Liver (tissue), 3 donors: ENCODE results near the gene MAVS.

ENCODE experiments used
- EGR1 ChIP-seq, 2 donors: IDR thresholded peaks; 2 replicates each; pipeline ENCODE4 v1.6.1; 2016 to 2018; ENCODE audit warnings: antibody characterized with exemption in 2 of 2, low read depth in 2 of 2
- FOXA2 ChIP-seq: IDR thresholded peaks from 2 replicates; pipeline ENCODE4 v1.6.1; 2016; ENCODE audit warnings: antibody characterized with exemption
- GABPA ChIP-seq, 2 donors: IDR thresholded peaks in 1 of 2; conservative IDR thresholded peaks in 1 of 2; 2 replicates each; pipeline ENCODE4 v1.6.1; 2016; ENCODE audit warnings: antibody characterized with exemption in 2 of 2, mild to moderate bottlenecking in 1 of 2, moderate library complexity in 1 of 2
- JUND ChIP-seq, 2 donors: IDR thresholded peaks; 2 replicates each; pipeline ENCODE4 v1.6.1; 2016; ENCODE audit warnings: antibody characterized with exemption in 2 of 2
- NR2F2 ChIP-seq: IDR thresholded peaks from 2 replicates; pipeline ENCODE4 v1.6.1; 2016; ENCODE audit warnings: antibody characterized with exemption
- RAD21 ChIP-seq, 2 donors: IDR thresholded peaks; 2 replicates each; pipeline ENCODE4 v1.6.1; 2016; ENCODE audit warnings: antibody characterized with exemption in 2 of 2, mild to moderate bottlenecking in 2 of 2
- RXRA ChIP-seq, 2 donors: IDR thresholded peaks; 2 replicates each; pipeline ENCODE4 v1.6.1; 2017 to 2018; ENCODE audit warnings: antibody characterized with exemption in 2 of 2, mild to moderate bottlenecking in 1 of 2
- TAF1 ChIP-seq: conservative IDR thresholded peaks from 2 replicates; pipeline ENCODE4 v1.6.1; 2016; ENCODE audit warnings: antibody characterized with exemption, mild to moderate bottlenecking
- TF ChIP-seq, protein P1 (sequence below): IDR thresholded peaks from 2 replicates; pipeline ENCODE4 v1.6.1; 2016; ENCODE audit warnings: antibody characterized with exemption, mild to moderate bottlenecking
- TF ChIP-seq, protein P2 (sequence below): fragments of 150-350 bp; IDR thresholded peaks from 2 replicates; pipeline ENCODE4 v1.5.1; 2017; ENCODE audit warnings: improper control_type of control experiment, low read depth, low read length; ENCODE audit not compliant: missing input control
- TF ChIP-seq, protein P3 (sequence below): IDR thresholded peaks from 2 replicates; pipeline ENCODE4 v1.6.1; 2016; ENCODE audit warnings: antibody characterized with exemption
- donor health status: healthy.
- donor health status: healthy.

DNA sequence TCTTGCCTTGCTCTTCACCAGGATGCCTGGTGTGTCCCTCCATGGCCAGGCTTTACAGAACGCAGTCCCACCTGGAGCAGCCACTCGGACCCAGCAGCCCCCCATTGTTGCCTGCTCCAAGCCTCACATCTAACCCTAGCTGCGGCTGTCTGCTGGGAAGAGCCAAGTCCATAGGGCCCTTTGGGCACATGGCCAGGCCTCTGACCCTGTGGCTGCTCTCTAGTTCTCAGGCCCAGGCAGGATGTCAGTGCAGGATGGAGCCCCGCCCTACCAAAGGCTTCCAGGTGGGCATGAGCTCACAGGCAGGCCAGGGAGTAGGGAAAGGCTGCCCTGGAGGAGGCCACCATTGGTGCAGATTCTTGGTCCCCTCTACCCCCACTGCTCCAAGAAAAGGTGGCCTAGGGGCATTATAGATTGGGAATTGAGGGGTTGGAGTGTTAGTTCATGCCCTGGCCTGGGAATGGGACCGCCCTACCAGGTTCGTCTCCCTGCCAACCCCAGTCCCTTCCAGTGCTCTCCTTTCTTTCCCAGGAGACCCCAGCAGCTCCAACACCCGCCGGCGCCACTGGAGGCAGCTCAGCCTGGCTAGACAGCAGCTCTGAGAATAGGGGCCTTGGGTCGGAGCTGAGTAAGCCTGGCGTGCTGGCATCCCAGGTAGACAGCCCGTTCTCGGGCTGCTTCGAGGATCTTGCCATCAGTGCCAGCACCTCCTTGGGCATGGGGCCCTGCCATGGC, 18.7 kb downstream of the MAVS start:
- TF ChIP-seq, protein P1, sequence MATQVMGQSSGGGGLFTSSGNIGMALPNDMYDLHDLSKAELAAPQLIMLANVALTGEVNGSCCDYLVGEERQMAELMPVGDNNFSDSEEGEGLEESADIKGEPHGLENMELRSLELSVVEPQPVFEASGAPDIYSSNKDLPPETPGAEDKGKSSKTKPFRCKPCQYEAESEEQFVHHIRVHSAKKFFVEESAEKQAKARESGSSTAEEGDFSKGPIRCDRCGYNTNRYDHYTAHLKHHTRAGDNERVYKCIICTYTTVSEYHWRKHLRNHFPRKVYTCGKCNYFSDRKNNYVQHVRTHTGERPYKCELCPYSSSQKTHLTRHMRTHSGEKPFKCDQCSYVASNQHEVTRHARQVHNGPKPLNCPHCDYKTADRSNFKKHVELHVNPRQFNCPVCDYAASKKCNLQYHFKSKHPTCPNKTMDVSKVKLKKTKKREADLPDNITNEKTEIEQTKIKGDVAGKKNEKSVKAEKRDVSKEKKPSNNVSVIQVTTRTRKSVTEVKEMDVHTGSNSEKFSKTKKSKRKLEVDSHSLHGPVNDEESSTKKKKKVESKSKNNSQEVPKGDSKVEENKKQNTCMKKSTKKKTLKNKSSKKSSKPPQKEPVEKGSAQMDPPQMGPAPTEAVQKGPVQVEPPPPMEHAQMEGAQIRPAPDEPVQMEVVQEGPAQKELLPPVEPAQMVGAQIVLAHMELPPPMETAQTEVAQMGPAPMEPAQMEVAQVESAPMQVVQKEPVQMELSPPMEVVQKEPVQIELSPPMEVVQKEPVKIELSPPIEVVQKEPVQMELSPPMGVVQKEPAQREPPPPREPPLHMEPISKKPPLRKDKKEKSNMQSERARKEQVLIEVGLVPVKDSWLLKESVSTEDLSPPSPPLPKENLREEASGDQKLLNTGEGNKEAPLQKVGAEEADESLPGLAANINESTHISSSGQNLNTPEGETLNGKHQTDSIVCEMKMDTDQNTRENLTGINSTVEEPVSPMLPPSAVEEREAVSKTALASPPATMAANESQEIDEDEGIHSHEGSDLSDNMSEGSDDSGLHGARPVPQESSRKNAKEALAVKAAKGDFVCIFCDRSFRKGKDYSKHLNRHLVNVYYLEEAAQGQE = no peak
- TF ChIP-seq GABPA (IDR thresholded peaks at IDR 0.05 in 1 of 2, conservative IDR thresholded peaks at IDR 0.05 in 1 of 2) = no peak
- no peak for TF ChIP-seq EGR1 (IDR thresholded peaks at IDR 0.05; ENCODE audit: low read depth in 2 of 2)
- no peak for TF ChIP-seq NR2F2
- no peak for TF ChIP-seq RAD21 (IDR thresholded peaks at IDR 0.05)
- TF ChIP-seq, protein P2, sequence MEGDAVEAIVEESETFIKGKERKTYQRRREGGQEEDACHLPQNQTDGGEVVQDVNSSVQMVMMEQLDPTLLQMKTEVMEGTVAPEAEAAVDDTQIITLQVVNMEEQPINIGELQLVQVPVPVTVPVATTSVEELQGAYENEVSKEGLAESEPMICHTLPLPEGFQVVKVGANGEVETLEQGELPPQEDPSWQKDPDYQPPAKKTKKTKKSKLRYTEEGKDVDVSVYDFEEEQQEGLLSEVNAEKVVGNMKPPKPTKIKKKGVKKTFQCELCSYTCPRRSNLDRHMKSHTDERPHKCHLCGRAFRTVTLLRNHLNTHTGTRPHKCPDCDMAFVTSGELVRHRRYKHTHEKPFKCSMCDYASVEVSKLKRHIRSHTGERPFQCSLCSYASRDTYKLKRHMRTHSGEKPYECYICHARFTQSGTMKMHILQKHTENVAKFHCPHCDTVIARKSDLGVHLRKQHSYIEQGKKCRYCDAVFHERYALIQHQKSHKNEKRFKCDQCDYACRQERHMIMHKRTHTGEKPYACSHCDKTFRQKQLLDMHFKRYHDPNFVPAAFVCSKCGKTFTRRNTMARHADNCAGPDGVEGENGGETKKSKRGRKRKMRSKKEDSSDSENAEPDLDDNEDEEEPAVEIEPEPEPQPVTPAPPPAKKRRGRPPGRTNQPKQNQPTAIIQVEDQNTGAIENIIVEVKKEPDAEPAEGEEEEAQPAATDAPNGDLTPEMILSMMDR = no peak
- no peak for TF ChIP-seq TAF1
- no peak for TF ChIP-seq FOXA2
- TF ChIP-seq JUND (IDR thresholded peaks at IDR 0.05) = no peak
- TF ChIP-seq RXRA (IDR thresholded peaks at IDR 0.05) = no peak
- TF ChIP-seq, protein P3, sequence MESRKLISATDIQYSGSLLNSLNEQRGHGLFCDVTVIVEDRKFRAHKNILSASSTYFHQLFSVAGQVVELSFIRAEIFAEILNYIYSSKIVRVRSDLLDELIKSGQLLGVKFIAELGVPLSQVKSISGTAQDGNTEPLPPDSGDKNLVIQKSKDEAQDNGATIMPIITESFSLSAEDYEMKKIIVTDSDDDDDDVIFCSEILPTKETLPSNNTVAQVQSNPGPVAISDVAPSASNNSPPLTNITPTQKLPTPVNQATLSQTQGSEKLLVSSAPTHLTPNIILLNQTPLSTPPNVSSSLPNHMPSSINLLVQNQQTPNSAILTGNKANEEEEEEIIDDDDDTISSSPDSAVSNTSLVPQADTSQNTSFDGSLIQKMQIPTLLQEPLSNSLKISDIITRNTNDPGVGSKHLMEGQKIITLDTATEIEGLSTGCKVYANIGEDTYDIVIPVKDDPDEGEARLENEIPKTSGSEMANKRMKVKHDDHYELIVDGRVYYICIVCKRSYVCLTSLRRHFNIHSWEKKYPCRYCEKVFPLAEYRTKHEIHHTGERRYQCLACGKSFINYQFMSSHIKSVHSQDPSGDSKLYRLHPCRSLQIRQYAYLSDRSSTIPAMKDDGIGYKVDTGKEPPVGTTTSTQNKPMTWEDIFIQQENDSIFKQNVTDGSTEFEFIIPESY = no peak
